Fibroblast of villous mesenchyme (primary cell): ENCODE measurements around the gene IGF2. TPM values are rescaled to one million over a fixed set of nuclear protein-coding genes. Genes with fewer than 3 reads are reported as not detected.
A peak's percentile ranks its signal among the peaks of the same experiment; 100 is the strongest.

ENCODE experiments used
- DNase-seq: peaks from one replicate; pipeline ENCODE4 v3.0.0-alpha.2; 2010; ENCODE audit warnings: low read depth
- H3K4me3 ChIP-seq: 2 replicates; pipeline ENCODE4 v1.5.1; 2011; ENCODE audit warnings: low read depth, mild to moderate bottlenecking, low read length
- CTCF ChIP-seq: IDR thresholded peaks from 2 replicates; pipeline ENCODE4 v1.5.1; 2012; ENCODE audit warnings: low read depth, mild to moderate bottlenecking, low read length; ENCODE audit not compliant: insufficient read depth
- total RNA-seq: library from RNA; depleted of rRNA; stranded (reverse); fragments of >200 nt; gene quantifications from 2 replicates; pipeline ENCODE4 v1.2.3, GENCODE V29; 2012

Gene IGF2
- total RNA-seq, 1 donor, result 26.8 TPM

GRCh38 chr11:2146051-2146450, 6.9 kb upstream of the IGF2 start:
- no peak for TF ChIP-seq CTCF

GRCh38 chr11:2144544-2145248, 5.5 kb upstream of the IGF2 start:
- H3K4me3 ChIP-seq, result no peak overlapping the region
- no peak for TF ChIP-seq CTCF
- DNase-seq, result no peak

More at GRCh38 chr11:2146051-2146450, 6.9 kb upstream of the IGF2 start:
- H3K4me3 ChIP-seq, result no peak overlapping the region
- no peak for DNase-seq

GRCh38 chr11:2143799-2144543, 4.8 kb upstream of the IGF2 start:
- TF ChIP-seq CTCF, result no peak
- no peak overlapping the region for H3K4me3 ChIP-seq
- DNase-seq, result no peak

GRCh38 chr11:2143477-2143798, 4.2 kb upstream of the IGF2 start:
- TF ChIP-seq CTCF, result no peak
- no peak overlapping the region for H3K4me3 ChIP-seq
- no peak for DNase-seq

GRCh38 chr11:2142762-2143202, 3.6 kb upstream of the IGF2 start:
- peak; percentile 32 for DNase-seq
- no peak for TF ChIP-seq CTCF
- no peak overlapping the region for H3K4me3 ChIP-seq

GRCh38 chr11:2142300-2142759, 3.1 kb upstream of the IGF2 start:
- no peak overlapping the region for H3K4me3 ChIP-seq
- TF ChIP-seq CTCF, result no peak
- peak; percentile 56 for DNase-seq
